RKO (cell line): Measurements from ENCODE around the gene XIAP.

Experiments
- DNase-seq: peaks from one replicate; pipeline ENCODE4 v3.0.0-alpha.2; 2016; ENCODE audit warnings: low spot score

The XIAP gene

DNA sequence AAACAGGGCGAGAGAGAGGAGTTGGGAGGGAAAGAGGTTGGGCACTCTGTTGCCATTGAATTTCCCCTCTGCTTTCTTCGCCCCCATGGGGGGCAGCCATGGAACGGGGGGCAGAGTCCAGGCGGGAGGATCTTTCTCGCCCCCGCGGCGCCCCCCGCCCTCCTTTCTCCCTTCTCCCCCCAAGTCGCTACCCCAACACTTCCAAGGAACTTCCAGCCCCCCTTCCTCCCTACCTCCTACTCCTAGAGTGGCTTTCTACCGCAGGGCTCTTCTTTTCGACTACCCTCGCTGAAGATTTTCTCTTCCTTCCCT, 101.1 kb downstream of the XIAP start:
- DNase-seq: no peak

DNA sequence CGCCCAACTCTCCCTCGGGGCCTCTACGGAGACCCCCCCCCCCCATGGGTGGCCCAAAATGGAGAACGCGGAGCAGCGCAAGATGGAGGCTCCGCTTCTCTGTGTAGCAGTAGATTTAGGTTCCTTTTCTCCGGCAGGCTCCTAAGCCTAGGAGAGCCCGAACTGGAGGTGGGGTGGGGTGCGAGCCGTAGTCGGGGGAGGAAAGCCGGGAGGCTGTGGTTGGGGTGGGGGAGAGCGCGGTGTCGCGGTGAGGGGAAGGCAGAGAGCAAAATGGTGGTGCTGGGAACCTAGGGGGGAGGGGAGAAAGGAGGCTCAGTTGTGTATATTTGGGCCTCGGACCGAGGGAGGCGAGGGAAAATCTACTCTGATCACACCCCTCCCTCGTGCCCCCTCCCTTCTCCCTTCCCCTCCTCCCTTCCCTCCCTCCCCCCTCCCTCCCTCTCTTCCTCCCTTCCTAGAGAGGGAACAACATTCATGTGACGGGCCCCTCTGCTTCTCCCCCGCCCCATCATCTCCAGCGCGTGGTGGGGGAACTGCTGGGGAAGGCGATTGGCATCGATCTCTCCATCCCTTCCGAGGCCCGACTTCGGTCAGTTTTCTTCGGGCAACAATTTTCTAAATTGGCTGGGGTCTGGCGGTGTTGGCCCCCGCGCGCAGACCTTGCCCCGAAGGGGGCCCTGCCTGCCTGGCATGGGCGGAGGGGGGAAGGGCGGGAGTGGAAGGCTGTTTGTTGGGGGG, 101.6 kb downstream of the XIAP start, which contains the start of gene STAG2:
TSS of gene STAG2 (plus strand) at position 439 of the 738 bp plus-strand sequence. CDS start 60,922 bp downstream, outside the sequence.
- DNase-seq: peak; percentile 85

DNA sequence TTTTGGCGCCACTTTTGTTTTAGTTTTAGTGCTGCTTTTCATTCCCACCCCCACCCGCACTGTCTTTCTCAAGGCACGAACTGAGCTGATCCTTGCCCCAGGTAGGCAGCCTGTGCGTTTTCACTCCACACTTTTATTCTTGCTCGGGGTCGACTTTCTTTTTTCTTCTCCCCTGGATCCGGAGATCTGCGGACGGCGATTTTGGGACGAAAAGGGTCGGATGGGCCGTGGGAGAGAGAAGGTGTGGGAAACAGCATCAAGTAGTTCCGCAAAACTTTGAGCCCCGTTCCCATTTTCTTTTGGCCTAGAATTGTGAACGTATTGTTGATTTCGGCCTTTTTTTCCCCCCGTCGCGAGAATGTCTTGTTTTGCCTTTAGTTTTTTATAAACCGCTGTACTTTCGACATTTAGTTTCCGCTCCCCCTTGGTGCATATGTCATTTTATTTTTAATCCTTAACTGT, 102.2 kb downstream of the XIAP start:
- DNase-seq: peak; percentile 51

DNA sequence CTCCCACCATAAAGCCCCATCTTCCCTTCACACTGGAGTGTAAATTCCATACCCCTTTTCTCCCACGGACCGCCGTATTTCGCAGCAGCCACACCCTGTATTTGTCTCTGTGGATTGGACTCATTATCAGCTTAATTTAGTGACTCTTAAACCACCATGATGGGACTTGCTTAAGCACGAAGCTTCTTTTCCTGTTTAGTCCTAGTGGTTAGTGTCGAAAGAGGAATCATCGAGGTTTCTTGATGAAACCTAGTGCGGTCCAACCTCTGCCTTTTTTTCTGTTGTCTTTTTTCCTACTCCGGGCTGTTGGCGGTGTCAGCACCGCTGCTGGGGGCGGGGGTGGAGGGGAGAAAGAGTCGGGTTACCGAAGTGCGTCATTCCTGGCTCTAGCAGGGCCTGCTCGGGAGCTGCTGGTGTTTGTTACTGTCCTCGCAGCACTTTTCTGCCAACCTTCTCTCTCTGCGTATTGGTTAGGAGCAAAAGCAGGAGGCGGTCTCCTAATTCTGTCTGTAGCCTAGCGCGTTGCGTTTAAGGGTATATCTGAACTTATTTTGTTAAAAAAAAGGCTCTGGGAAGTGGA, 103.0 kb downstream of the XIAP start:
- peak; percentile 94 for DNase-seq
